K562 (cell line): ENCODE measurements around the gene NDUFA7. TPM values are rescaled to one million over a fixed set of nuclear protein-coding genes. Genes with fewer than 3 reads are reported as not detected.

ENCODE experiments used
- ARID4B ChIP-seq: sonication (generic); formaldehyde crosslinking; IDR thresholded peaks from 2 replicates; pipeline ENCODE4 v1.8.0; 2022; ENCODE audit warnings: mild to moderate bottlenecking, missing genetic modification reagents
- CC2D1A ChIP-seq: fragments of 450-650 bp; IDR thresholded peaks from 2 replicates; pipeline ENCODE4 v1.6.1; 2017; ENCODE audit warnings: mild to moderate bottlenecking
- CHD2 ChIP-seq: IDR thresholded peaks from 2 replicates; pipeline ENCODE4 v1.6.1; 2011; ENCODE audit warnings: low read depth, low read length
- DPF2 ChIP-seq: fragments of 450-650 bp; IDR thresholded peaks from 2 replicates; pipeline ENCODE4 v1.6.1; 2016
- HMG20A ChIP-seq: fragments of 450-650 bp; formaldehyde crosslinking; conservative IDR thresholded peaks from 2 replicates; pipeline ENCODE4 v1.4.0; 2020; ENCODE audit warnings: mild to moderate bottlenecking, mixed read lengths
- HNRNPK ChIP-seq: fragments of 200-400 bp; formaldehyde crosslinking; IDR thresholded peaks from one replicate; pipeline ENCODE4 v1.6.1; 2018; ENCODE audit warnings: mild to moderate bottlenecking, low read depth, low read length; ENCODE audit not compliant: poor library complexity, severe bottlenecking
- HNRNPLL ChIP-seq: fragments of 200-400 bp; formaldehyde crosslinking; IDR thresholded peaks from 2 replicates; pipeline ENCODE4 v1.6.1; 2017; ENCODE audit warnings: low read length, low read depth, mild to moderate bottlenecking; ENCODE audit not compliant: poor library complexity, severe bottlenecking
- HOXB6 ChIP-seq: fragments of 250-450 bp; sonication (Bioruptor Pico); IDR thresholded peaks from 2 replicates; pipeline ENCODE4 v1.5.1; 2022; ENCODE audit warnings: mild to moderate bottlenecking, borderline replicate concordance
- JUN ChIP-seq, 2 experiments: sonication (generic) in 1 of 2; formaldehyde crosslinking in 1 of 2; IDR thresholded peaks; 2 replicates each; pipeline versions ENCODE4 v1.6.1 to v1.8.0; 2012 to 2022; ENCODE audit warnings: borderline replicate concordance in 2 of 2, mild to moderate bottlenecking in 2 of 2, improper control_type of control experiment in 1 of 2, low read depth in 1 of 2, low read length in 1 of 2, missing genetic modification reagents in 1 of 2
- PHB2 ChIP-seq: fragments of 450-650 bp; IDR thresholded peaks from 2 replicates; pipeline ENCODE4 v1.6.1; 2017; ENCODE audit warnings: low read depth
- PHF8 ChIP-seq: fragments of 200-600 bp; sonication (generic); IDR thresholded peaks from 2 replicates; pipeline ENCODE4 v1.6.1; 2012; ENCODE audit warnings: mixed run types, mild to moderate bottlenecking, inconsistent platforms, low read length, moderate library complexity, borderline replicate concordance
- POLR2AphosphoS2 ChIP-seq: IDR thresholded peaks from 2 replicates; pipeline ENCODE4 v1.6.1; 2012; ENCODE audit warnings: low read length, improper control_type of control experiment
- SIRT6 ChIP-seq: IDR thresholded peaks from one replicate; pipeline ENCODE4 v1.6.1; 2012; ENCODE audit warnings: low read depth, mild to moderate bottlenecking, control low read depth, inconsistent platforms, low read length, moderate library complexity
- TFAM ChIP-seq: fragments of 250-450 bp; sonication (Bioruptor Pico); conservative IDR thresholded peaks from 2 replicates; pipeline ENCODE4 v1.5.0; 2021; ENCODE audit warnings: mild to moderate bottlenecking, moderate library complexity
- TFAP4 ChIP-seq: sonication (generic); formaldehyde crosslinking; IDR thresholded peaks from 2 replicates; pipeline ENCODE4 v1.8.0; 2022; ENCODE audit warnings: missing genetic modification reagents, mild to moderate bottlenecking, moderate library complexity, borderline replicate concordance
- ZBTB33 ChIP-seq: sonication (generic); formaldehyde crosslinking; IDR thresholded peaks from 2 replicates; pipeline ENCODE4 v1.8.1; 2023; ENCODE audit warnings: mild to moderate bottlenecking, missing genetic modification reagents
- ZNF766 ChIP-seq: fragments of 200-800 bp; sonication (Bioruptor generic); conservative IDR thresholded peaks from 2 replicates; pipeline ENCODE4 v1.6.1; 2016; ENCODE audit warnings: missing genetic modification characterization, missing compliant biosample characterization
- polyA plus RNA-seq, 8 experiments: library from polyadenylated mRNA; depleted of rRNA in 4 of 8; stranded (reverse) in 5 of 8; unstranded in 3 of 8; fragments of >200 nt; fragmentation: Nextera tagmentation in 2 of 8; fragmentation: Illumina TruSeq in 1 of 8; extraction: Ambion mirVana in 2 of 8; extraction: Trizol in 1 of 8; gene quantifications; 2 replicates each; pipeline versions ENCODE4 v1.2.1 to v1.2.3, GENCODE V29; 2011 to 2014; ENCODE audit warnings: inconsistent platforms in 1 of 8, missing spikeins in 1 of 8
- total RNA-seq, 7 experiments: library from RNA; depleted of rRNA in 6 of 7; stranded (reverse); fragments of >200 nt in 6 of 7; fragmentation: Illumina TruSeq in 2 of 7; extraction: Trizol in 2 of 7; gene quantifications; 2 replicates each; pipeline versions ENCODE4 v1.2.1 to v1.2.3, GENCODE V29; 2011 to 2021; ENCODE audit warnings: low replicate concordance in 1 of 7
- TF ChIP-seq, protein P1 (sequence below): sonication (generic); formaldehyde crosslinking; IDR thresholded peaks from 2 replicates; pipeline ENCODE4 v1.8.0; 2022; ENCODE audit warnings: mild to moderate bottlenecking, low read depth, missing genetic modification reagents

Gene NDUFA7
- total and polyA plus RNA-seq, 9 of the 15 experiments (the other 6 are each of a cell fraction or from before 2014, with no cell fraction given), result 70.8 to 348 (median 142) TPM

DNA sequence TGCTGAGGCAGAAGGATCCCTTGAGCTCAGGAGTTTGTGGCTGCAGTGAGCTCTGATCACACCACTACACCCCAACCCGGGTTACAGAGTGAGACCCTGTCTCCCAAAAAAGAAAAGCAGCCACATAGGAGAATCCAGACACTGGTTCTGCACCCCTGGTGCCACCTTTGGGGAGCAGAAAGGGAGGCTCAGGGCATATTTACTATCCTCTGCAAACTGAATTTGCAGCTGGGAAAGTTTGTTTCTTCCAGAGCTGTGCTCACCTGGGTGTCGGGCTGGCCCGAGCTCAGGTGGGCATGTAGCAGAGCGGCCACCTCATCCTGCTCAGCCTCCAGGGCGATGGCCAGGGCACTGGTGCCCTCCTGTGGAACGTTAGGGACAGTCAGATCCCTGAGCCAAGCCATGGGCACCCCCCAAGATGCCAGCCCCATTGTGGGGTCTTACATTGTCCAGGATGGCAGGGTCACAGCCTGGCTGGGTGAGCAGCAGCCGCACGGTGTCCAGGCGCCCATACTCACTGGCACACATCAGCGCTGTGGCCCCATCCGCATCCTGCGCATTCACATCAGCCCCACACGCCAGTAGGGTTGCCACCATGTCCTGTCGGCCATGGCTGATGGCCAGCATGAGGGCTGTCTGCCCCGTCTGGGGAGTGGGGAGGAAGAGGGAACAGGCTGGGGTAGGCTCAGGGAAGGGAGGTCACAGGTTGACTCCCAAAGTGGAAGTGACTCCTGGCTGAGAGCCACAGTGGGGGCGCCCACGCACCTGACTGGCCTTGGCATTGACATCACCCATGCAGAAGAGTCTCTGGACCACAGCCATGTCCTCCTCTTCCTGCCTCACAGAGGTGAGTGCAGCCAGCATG is 3.2 kb upstream of the NDUFA7 start (continued):
- TF ChIP-seq ARID4B (no peak), CC2D1A (no peak), SIRT6 (no peak), TFAM (no peak), HNRNPK (no peak), HOXB6 (CRISPR knock-in tag) (no peak), JUN (IDR thresholded peaks at IDR 0.05; ENCODE audit: borderline replicate concordance, low read depth, low read length) (no peak), JUN (CRISPR knock-in tag; IDR thresholded peaks at IDR 0.05; ENCODE audit: borderline replicate concordance) (no peak), PHB2 (no peak), TFAP4 (CRISPR knock-in tag) (peak; percentile 11; the same call in 1 of the 2 replicates), HMG20A (CRISPR knock-in tag) (no peak), DPF2 (no peak), ZNF766 (CRISPR knock-in tag) (no peak), HNRNPLL (no peak), PHF8 (no peak; the same call in 1 of the 2 replicates), ZBTB33 (CRISPR knock-in tag) (no peak), POLR2AphosphoS2 (peak; percentile 90; the same call in 1 of the 2 replicates), CHD2 (0 out of 2 replicates have a peak, but pooled peaks have one; percentile 6)
- TF ChIP-seq, protein P1, sequence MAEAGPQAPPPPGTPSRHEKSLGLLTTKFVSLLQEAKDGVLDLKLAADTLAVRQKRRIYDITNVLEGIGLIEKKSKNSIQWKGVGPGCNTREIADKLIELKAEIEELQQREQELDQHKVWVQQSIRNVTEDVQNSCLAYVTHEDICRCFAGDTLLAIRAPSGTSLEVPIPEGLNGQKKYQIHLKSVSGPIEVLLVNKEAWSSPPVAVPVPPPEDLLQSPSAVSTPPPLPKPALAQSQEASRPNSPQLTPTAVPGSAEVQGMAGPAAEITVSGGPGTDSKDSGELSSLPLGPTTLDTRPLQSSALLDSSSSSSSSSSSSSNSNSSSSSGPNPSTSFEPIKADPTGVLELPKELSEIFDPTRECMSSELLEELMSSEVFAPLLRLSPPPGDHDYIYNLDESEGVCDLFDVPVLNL (CRISPR knock-in tag), result no peak
